HG03520 (cell line): Measurements from ENCODE around the gene MBNL2.
A peak's percentile ranks its signal among the peaks of the same experiment; 100 is the strongest.
"Not testable (repeated sequence)": the region's sequence is repeated elsewhere in the genome, so short reads cannot be mapped to it uniquely, and the experiment has no call there.

Experiments used
- ATAC-seq: cut with Tn5 transposase; IDR thresholded peaks from one replicate; pipeline ENCODE4 v1.9.1; 2021; ENCODE audit warnings: mild to moderate bottlenecking, moderate library complexity; ENCODE audit not compliant: unreplicated experiment

MBNL2 gene

GRCh38 chr13:97207252-97207651 lies 14.9 kb upstream of the MBNL2 start:
- ATAC-seq, result not testable (repeated sequence)

- ATAC-seq, result no peak
These were observed 10.8 kb upstream of the MBNL2 start for GRCh38 chr13:97211300-97211699.

GRCh38 chr13:97212004-97212403 lies 10.1 kb upstream of the MBNL2 start:
- ATAC-seq, result no peak

- peak; percentile 43 for ATAC-seq
These were observed 9.5 kb upstream of the MBNL2 start for GRCh38 chr13:97212601-97213040.

GRCh38 chr13:97214921-97215320 lies 7.2 kb upstream of the MBNL2 start:
- ATAC-seq, result no peak

GRCh38 chr13:97215325-97215724 lies 6.8 kb upstream of the MBNL2 start:
- ATAC-seq, result peak; percentile 44

- no peak for ATAC-seq
These were observed 2.9 kb upstream of the MBNL2 start for GRCh38 chr13:97219226-97219625.

- ATAC-seq, result no peak
These were observed 1.8 kb upstream of the MBNL2 start for GRCh38 chr13:97220151-97220900.

- no peak for ATAC-seq
These were observed 1.1 kb upstream of the MBNL2 start for GRCh38 chr13:97221046-97221445.

- no peak for ATAC-seq
These were observed 667 bp upstream of the MBNL2 start for GRCh38 chr13:97221466-97221865.

GRCh38 chr13:97223037-97223710 lies 1.0 kb downstream of the MBNL2 start:
- ATAC-seq, result no peak

GRCh38 chr13:97223711-97224541 lies 1.8 kb downstream of the MBNL2 start:
- ATAC-seq, result peak; percentile 17

GRCh38 chr13:97224544-97225300 lies 2.6 kb downstream of the MBNL2 start:
- ATAC-seq, result no peak

- ATAC-seq, result no peak
These were observed 3.4 kb downstream of the MBNL2 start for GRCh38 chr13:97225533-97225932.

GRCh38 chr13:97226013-97226412 lies 3.9 kb downstream of the MBNL2 start:
- ATAC-seq, result no peak

- peak; percentile 31 for ATAC-seq
These were observed 4.9 kb downstream of the MBNL2 start for GRCh38 chr13:97226788-97227627.

GRCh38 chr13:97228850-97229521 lies 6.9 kb downstream of the MBNL2 start:
- no peak for ATAC-seq

GRCh38 chr13:97229699-97230098 lies 7.6 kb downstream of the MBNL2 start:
- no peak for ATAC-seq

- ATAC-seq, result no peak
These were observed 9.1 kb downstream of the MBNL2 start for GRCh38 chr13:97231118-97231828.
